Bronchial epithelial cell (primary cell): ENCODE data around the gene VAV2. TPM values are rescaled to one million over a fixed set of nuclear protein-coding genes. Genes with fewer than 3 reads are reported as not detected.

Source experiments
- DNase-seq: peaks from one replicate; pipeline ENCODE4 v3.0.0-alpha.2; 2010; ENCODE audit warnings: low read depth
- FAIRE-seq: peaks from 2 replicates; lab custom pipeline; 2011; peaks lifted over from hg19 to GRCh38; lab: Jason Lieb, UNC
- H3K27me3 ChIP-seq: 2 replicates; pipeline ENCODE4 v1.5.1; 2011; ENCODE audit warnings: low read length; ENCODE audit not compliant: control insufficient read depth, insufficient read depth
- H3K36me3 ChIP-seq: 2 replicates; pipeline ENCODE4 v1.5.1; 2011; ENCODE audit warnings: low read length; ENCODE audit not compliant: control insufficient read depth, insufficient read depth
- H3K4me3 ChIP-seq: 2 replicates; pipeline ENCODE4 v1.5.1; 2011; ENCODE audit warnings: mild to moderate bottlenecking, low read depth, low read length, control low read depth
- CTCF ChIP-seq: IDR thresholded peaks from 2 replicates; pipeline ENCODE4 v1.5.1; 2011; ENCODE audit warnings: mild to moderate bottlenecking, moderate library complexity, low read length, control low read depth, inconsistent platforms; ENCODE audit not compliant: insufficient read depth, severe bottlenecking
- total RNA-seq: library from RNA; depleted of rRNA; stranded (reverse); fragments of >200 nt; gene quantifications from 2 replicates; pipeline ENCODE4 v1.2.1, GENCODE V29; 2014

The VAV2 gene
- total RNA-seq, 1 donor from 2014 or later, result 46.6 TPM

DNA sequence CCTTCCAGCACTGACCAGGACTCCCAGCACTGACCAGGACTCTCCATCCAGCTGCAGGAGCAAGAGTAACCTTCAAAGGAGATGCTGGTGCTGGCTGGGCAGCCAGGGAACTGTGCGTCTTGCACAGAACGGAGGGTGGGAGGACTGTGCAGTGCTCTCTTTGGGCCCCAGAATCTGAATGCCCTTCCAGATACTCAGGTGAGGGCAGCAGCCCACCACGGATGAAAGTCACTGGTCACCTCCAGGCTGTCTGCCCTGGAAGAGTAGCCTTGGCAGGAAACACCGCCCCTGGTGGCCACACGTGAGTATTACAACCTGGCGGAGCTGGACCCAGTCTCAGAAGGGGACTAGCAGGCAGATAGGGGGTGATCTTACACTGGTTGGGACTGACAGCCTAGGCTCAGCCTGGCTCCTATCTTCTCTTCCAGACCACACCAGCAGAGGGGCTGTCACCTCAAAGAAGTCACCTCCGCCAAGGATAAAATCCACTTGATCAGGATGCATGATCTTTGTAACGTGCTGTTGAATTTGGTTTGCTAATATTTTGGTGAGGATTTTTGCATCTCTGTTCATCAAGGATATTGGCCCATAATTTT is 249.2 kb downstream of the VAV2 start:
- Histone ChIP-seq H3K36me3 (no peaks in the 10 kb centered on the region), H3K4me3 (no peak overlapping the region), H3K27me3 (peaks cover 2% of the 10 kb centered on the region)
- no peak for FAIRE-seq
- peak; percentile 66 for DNase-seq
- peak; percentile 97 for TF ChIP-seq CTCF

- FAIRE-seq (no peak), DNase-seq (no peak)
- Histone ChIP-seq H3K4me3 (no peak overlapping the region), H3K36me3 (no peaks in the 10 kb centered on the region), H3K27me3 (peaks cover 2% of the 10 kb centered on the region)
- TF ChIP-seq CTCF, result no peak
Measured at GRCh38 chr9:133742251-133742650, 249.9 kb downstream of the VAV2 start.

DNA sequence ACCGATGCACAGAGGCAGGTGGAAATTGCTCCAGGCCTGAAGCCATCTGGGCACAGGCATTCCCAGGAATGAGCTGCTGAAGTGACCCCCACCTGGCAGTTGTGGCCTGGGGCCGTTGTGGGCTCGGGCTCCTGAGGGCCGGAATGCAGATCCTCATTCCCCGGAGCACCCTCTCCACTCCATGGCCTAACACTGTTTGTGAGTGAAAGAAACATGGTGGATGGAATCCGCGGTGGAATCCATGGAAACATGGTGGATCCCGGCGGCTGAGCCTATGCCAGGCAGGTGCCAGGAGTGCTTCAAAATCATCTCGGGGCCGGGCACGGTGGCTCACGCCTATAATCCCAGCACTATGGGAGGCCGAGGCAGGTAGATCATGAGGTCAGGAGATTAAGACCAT is 250.4 kb downstream of the VAV2 start:
- no peak for DNase-seq
- no peak for TF ChIP-seq CTCF

GRCh38 chr9:133740911-133741310 is 251.2 kb downstream of the VAV2 start:
- Histone ChIP-seq H3K27me3 (peaks cover 2% of the 10 kb centered on the region), H3K4me3 (no peak overlapping the region), H3K36me3 (no peaks in the 10 kb centered on the region)
- FAIRE-seq, result no peak
- no peak for TF ChIP-seq CTCF
- DNase-seq, result no peak

More for the DNA sequence above, 250.4 kb downstream of the VAV2 start:
- Histone ChIP-seq H3K36me3 (no peaks in the 10 kb centered on the region), H3K27me3 (peaks cover 2% of the 10 kb centered on the region), H3K4me3 (no peak overlapping the region)
- FAIRE-seq, result no peak

DNA sequence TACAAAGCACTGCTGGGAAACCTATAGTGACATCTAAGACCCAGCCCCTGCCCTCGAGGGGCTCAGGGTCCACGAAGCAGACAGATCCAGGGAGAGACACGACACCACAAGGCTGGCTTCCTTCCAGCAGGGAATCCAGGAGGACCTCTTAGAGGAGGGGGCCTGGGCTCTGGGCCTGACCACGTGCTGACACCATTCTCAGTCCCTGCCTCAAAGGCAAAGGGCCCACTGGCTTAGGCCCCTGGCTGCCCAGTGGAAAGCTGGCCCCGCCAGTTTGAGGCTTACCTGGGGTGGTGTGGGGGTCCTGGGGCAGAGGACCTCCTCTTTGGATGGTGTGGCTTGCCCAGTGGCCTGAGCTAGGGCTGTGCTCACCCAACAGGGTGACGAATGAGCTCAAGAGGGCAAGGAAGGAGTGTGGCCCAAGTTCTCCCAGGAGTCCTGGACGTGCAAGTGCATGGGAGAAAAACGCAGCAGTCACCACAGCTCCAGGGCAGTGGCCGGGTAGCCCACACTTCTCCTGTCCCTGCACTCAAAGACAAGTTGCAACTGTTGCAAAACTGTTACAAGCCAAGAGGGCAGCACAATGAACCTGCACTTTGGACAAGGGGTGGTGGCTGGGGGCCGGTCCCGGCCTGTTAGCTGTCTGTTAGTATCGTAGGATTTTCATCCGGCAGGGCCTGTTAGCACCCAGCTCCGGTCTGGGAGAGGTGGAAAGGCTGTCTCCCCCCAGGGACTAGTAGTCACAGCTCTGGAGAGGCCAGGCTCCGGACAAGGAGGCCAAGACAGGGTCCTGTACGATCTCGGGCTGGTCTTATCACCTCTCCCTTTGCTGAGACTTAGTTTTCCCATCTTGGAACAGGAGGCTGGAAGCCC is 252.5 kb downstream of the VAV2 start:
- no peak overlapping the region for H3K4me3 ChIP-seq
- FAIRE-seq (no peak), DNase-seq (no peak)
- no peak for TF ChIP-seq CTCF
- H3K36me3 ChIP-seq, result no peaks in the 10 kb centered on the region
- peaks cover 3% of the 10 kb centered on the region for H3K27me3 ChIP-seq
